SHP77 (cell line): ENCODE results near the gene NEIL1.
"Not testable (repeated sequence)": the region's sequence is repeated elsewhere in the genome, so short reads cannot be mapped to it uniquely, and the experiment has no call there.

Source experiments
- DNase-seq, 2 experiments: peaks; one replicate each; lab custom pipeline; 2025; lab: John Stamatoyannopoulos, UW

Gene NEIL1

DNA sequence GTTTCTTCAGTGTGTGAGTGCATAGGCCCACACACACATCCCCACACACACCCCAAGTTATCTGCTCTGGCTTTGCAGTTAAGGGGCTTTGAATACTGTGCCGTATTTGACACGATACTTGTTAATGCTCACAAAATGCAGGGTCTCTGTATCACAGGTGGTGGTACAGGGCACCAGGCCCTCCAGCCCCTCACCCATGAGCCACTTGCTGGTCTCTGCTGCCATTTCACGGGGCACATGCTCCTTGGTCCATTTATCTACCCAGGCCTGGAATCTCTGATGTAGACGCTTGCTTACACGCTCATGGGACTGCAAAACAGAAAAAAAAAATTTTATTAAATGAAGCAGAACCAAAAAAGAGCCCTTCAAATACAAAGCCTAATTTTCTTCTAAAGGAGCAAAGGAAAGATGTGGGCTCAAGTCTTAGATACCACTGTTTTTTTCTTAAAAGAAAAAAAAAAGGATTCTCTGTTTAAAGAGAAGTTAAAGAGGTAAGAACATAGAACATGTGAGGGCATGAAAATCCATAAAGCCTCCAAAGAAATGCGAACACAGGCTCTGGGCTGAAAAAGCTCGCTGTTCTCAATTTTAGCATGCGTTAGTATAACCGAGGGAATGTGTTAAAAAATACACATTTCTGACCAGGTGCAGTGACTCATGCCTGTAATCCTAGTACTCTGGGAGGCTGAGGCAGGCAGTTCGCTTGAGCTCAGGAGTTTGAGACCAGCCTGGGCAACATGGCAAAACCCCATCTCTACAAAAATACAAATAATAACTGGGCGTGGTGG, 25.3 kb downstream of the NEIL1 start:
- no peak for DNase-seq

DNA sequence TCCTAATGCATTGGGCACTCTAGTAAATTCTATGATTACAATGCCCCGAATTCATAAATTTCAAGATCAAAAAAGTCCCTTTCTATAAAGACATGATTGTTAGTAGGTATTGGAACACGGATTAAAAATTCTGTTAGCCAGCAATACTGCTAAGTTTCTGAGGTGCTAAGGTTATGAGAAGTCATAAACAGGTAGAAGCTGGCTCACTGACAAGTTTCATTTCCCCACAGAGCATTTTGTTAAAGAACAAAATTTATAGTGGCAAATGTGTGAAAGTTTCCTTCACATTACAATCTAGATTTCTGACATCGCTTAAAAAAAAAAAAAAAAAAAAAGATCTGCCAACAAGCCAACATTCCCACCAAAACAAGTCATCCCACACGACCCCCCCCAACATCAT, 33.9 kb downstream of the NEIL1 start:
- no peak for DNase-seq

DNA sequence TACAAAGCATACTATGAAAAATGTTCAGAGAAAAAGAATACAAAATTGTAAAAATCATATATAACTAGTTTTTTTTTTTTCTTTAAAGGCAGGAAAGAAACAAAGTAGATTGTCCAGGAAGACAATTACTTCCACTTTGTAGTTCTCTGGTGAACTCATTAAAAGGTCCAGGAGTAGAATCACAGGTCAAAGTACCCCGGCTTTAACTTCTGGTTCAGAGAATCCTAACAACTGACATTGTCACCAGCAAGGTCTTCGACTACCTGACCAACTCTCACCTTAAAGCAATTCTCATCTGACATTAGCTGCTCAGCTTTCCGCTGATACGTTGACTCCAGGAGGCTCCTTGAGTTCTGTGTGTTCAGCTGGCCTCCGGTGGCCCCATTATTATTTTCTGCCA, 37.1 kb downstream of the NEIL1 start:
- not testable (repeated sequence) for DNase-seq

DNA sequence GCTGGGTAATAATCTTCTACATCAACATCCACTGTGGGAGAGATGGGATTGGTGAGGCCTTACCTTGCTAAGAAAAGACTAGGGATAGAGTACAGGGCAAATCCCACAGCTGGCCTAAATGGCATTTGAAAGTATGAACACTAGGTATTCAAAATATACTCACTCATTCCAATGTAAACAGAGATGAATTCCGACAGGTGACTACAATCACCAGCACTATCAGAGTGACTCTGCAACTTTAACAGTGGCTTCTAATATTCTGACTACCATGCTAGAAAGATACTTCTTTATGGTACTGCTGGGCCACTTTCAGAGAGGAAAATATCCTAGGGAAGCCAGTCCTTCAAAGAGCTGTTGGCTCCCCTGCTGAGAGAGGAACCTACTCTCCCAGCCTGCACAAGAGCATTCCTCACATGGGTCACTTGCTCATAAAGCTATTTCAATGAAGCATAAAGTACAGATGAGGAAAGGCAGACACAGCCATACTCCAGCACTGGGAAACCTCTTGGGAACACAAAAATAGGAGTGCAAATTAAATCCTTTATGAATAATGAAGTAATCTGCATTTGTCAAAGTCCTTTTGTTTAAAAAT, 43.0 kb downstream of the NEIL1 start:
- DNase-seq = no peak

DNA sequence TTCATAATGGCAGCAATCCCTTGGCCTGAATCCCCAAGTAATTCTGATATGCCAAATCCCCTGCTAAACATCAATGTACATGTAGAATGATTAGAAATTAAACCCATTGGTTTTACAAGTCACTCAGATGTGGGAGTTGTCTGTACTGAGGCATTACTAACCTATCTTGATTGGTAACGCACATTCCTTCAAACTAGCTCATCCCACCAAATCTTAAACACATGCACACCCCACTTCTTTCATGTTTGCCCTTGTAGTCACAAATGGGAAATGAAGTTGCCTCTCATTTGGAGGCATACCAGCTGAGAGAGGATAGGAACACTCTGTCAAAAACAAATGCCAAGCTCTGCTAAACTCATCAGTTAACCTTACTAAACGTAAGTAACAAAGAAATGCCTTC, 50.7 kb downstream of the NEIL1 start:
- DNase-seq = no peak

DNA sequence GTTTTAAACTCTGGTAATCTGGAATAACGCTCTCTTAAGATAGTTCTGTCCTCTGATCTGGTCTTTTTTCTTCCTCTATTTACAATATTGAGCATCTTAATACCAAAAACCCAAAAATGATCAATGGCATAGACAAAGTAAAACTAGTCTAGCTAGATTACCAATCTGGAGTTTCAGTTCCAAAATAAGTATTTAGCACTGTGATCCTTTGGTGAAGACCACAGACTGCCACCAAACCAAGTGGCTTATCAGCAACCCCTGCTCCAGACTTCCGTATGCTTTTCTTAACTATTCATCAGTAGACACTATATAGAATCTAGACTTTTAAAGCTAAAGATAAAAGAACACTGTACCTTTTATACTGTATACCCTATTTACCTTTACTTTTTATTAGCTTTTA, 57.1 kb downstream of the NEIL1 start:
- no peak for DNase-seq
